DND-41 (cell line): Measurements from ENCODE around the gene KRT36.

Experiments used
- EZH2 ChIP-seq: IDR thresholded peaks from 3 replicates; pipeline ENCODE4 v1.6.1; 2012; ENCODE audit warnings: borderline replicate concordance, low read depth, mild to moderate bottlenecking, moderate library complexity, low read length, inconsistent platforms; ENCODE audit not compliant: severe bottlenecking
- TF ChIP-seq, protein P1 (sequence below): IDR thresholded peaks from 2 replicates; pipeline ENCODE4 v1.5.1; 2012; ENCODE audit warnings: borderline replicate concordance, low read length, moderate library complexity, mild to moderate bottlenecking; ENCODE audit not compliant: poor library complexity, severe bottlenecking; ENCODE audit errors: extremely low read depth

DNA sequence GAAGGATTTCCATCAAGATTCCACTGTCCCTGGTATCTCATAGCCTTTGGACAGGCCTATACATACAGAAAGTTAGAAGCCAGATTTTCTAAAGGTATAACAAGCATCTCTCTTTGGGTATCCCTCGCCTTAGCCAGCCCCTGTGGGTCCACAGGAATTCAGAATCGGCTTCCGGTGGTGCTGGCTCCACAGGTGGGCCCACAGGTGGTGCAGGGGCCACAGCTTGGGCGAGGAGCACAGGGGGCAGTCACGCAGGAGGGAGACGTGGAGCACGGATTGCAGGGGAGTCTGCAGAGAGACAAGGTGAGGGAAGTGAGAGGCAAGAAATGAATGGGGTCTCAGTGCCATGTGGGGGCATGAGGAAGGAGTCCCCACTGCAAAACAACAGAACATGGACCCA, 52.5 kb downstream of the KRT36 start:
- TF ChIP-seq, protein P1, sequence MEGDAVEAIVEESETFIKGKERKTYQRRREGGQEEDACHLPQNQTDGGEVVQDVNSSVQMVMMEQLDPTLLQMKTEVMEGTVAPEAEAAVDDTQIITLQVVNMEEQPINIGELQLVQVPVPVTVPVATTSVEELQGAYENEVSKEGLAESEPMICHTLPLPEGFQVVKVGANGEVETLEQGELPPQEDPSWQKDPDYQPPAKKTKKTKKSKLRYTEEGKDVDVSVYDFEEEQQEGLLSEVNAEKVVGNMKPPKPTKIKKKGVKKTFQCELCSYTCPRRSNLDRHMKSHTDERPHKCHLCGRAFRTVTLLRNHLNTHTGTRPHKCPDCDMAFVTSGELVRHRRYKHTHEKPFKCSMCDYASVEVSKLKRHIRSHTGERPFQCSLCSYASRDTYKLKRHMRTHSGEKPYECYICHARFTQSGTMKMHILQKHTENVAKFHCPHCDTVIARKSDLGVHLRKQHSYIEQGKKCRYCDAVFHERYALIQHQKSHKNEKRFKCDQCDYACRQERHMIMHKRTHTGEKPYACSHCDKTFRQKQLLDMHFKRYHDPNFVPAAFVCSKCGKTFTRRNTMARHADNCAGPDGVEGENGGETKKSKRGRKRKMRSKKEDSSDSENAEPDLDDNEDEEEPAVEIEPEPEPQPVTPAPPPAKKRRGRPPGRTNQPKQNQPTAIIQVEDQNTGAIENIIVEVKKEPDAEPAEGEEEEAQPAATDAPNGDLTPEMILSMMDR: no peak
- TF ChIP-seq EZH2: no peak
